Measurements from ENCODE around the gene OSBPL2. TPM values are rescaled to one million over a fixed set of nuclear protein-coding genes. Genes with fewer than 3 reads are reported as not detected.

OSBPL2 gene
- polyA plus RNA-seq, 6 donors from 2014 or later, result 15.8 to 29.5 (median 17.7) TPM

DNA sequence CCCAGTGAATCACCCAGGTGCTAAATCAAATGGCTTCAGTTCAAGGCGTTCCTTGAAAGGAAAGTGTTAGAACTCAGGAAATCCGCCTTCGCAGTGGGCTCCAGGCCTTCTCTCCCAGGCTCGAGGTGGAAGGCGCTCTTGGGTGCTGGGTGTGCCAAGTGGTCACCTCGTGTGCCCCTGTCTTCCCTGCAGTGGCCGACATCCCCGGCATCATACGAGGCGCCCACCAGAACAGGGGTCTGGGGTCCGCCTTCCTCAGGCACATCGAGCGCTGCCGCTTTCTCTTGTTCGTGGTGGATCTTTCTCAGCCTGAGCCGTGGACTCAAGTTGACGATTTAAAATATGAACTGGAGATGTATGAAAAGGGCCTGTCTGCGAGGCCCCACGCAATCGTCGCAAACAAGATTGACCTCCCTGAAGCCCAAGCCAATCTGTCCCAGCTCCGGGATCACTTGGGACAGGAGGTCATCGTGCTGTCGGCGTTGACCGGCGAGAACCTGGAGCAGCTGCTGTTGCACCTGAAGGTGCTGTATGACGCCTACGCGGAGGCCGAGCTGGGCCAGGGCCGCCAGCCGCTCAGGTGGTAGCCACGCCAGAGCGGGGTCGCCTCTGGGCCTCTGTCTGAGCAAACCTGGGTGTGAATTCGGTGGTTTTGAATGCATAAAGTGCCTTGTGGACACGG lies 37.7 kb upstream of the OSBPL2 start:
- H3K27me3 Mint-ChIP-seq, result no peaks in the 10 kb centered on the region
- H3K9me3 Mint-ChIP-seq, result no peaks in the 10 kb centered on the region
- H3K4me1 Mint-ChIP-seq, result peaks cover 18 to 33% (median 29%) of the 10 kb centered on the region in 3 donors
- ATAC-seq (ENCODE audit: low read depth in 2 of 2) (no peak), DNase-seq (no peak)
- H3K36me3 Mint-ChIP-seq, result peaks cover 4 to 11% of the 10 kb centered on the region in 2 donors
- peak overlapping the region in 2 of 8 donors; percentile 37 to 78 for H3K4me3 Mint-ChIP-seq
- H3K27ac Mint-ChIP-seq, result no peak overlapping the region

DNA sequence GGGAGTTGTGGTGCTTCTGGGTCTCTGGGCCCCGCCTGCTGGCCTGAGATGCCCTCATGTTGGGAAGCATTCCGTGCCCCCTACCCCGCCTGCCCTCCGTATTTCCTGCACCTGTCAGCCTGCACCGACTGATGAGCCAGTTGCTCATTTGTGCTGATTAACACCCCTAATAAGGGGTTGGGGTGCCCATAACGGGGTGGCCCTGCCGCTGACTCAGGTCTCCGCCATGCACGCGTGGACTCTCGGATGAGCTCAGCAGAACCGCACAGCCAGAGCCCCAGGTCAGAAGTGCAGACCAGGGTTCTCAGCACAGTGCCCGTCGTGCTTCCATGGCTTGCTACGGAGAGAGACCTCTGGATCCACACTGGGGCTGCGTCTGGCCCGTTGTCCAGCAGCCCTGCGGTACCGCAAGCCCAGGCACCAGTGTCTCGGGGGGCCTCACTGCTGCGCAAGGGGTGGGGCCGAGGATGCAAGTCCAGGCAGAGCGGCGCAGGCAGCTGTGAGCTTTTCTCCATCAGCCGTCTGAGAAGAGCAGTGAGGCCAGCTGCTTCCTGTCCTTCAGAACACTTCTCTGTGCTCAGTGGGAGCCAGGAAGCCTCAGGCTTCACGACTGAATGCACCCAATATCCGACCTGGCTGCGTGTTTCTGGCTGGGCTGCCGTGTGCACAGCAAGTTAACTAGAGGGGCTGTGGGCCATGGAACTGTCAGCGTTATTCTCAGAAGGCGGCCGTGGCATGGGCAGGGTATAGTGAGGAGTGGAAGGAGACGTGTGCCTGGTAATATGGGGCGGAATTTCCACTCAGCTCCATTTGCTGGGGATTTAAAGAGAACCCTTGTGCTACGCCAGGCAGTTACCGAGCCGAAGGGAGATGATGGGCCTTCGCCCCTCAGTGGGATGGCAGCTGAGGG lies 36.9 kb upstream of the OSBPL2 start:
- ATAC-seq (ENCODE audit: low read depth in 2 of 2) (peak; percentile 95 to 96), DNase-seq (peak; percentile 24)
- no peaks in the 10 kb centered on the region for H3K27me3 Mint-ChIP-seq
- H3K27ac Mint-ChIP-seq, result peak overlapping the region in 5 of 6 donors; percentile 55 to 82 (median 77)
- H3K4me3 Mint-ChIP-seq, result peak overlapping the region in 7 of 8 donors; percentile 64 to 88 (median 78)
- peaks cover 4 to 8% of the 10 kb centered on the region in 2 donors for H3K36me3 Mint-ChIP-seq
- no peaks in the 10 kb centered on the region for H3K9me3 Mint-ChIP-seq
- peaks cover 18 to 32% (median 26%) of the 10 kb centered on the region in 3 donors for H3K4me1 Mint-ChIP-seq

DNA sequence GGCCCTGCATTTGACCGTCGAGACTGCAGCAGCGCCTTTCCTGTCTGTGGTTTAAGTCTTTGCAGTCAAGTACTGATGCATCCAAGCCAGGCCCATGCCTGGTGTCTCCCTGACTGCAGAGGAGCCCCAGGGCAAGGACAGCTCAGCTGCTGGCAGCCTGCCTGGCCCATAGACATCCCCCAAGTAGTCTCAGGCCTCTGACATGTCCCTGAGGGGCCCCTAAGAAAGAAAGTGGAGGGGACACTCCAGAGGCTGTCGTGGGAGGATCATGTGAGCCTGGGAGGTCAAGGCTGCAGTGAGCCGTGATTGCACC lies 36.3 kb upstream of the OSBPL2 start:
- H3K4me1 Mint-ChIP-seq, result peaks cover 18 to 32% (median 26%) of the 10 kb centered on the region in 3 donors
- ATAC-seq (ENCODE audit: low read depth in 2 of 2), result no peak
- no peak for DNase-seq
- H3K27me3 Mint-ChIP-seq, result no peaks in the 10 kb centered on the region
- H3K36me3 Mint-ChIP-seq, result peaks cover 4 to 8% of the 10 kb centered on the region in 2 donors
- H3K27ac Mint-ChIP-seq, result peak overlapping the region in 1 of 6 donors; percentile 72
- peak overlapping the region in 5 of 8 donors; percentile 20 to 79 (median 69) for H3K4me3 Mint-ChIP-seq
- no peaks in the 10 kb centered on the region for H3K9me3 Mint-ChIP-seq

DNA sequence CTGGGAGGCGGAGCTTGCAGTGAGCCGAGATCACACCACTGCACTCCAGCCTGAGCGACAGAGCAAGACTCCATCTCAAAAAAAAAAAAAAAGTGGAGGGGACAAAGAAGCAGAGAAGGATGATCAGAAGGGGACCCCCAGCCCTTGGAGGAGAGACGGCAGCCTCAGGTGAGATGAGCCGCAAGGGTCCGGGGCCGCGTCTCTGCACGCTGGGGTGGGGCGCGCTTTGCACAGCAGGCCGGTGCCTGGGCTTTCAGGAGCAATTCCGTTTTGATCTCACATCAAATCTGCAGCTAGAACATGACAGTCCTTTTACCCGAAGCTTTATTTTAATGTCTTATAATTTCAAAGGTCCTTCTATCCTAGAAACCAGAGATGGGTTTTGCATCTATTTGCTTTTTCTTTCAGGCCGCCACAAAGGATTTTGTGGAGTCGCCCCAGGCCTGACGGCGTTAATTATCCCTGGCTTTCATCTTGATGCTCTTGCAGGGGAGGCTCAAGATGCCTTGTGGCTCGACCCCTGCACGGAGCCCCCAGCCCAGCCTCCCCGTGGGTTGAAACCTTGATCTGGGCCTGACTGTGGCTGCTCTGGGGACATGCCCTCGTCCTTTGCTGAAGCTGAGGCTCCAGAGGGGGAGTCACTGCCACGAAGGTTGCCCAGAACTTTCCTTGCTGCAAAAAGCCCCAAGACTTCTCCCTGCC lies 35.5 kb upstream of the OSBPL2 start:
- Mint-ChIP-seq H3K27ac (peak overlapping the region in 3 of 6 donors; percentile 16 to 87 (median 72)), H3K4me1 (peaks cover 18 to 32% (median 26%) of the 10 kb centered on the region in 3 donors), H3K4me3 (no peak overlapping the region), H3K36me3 (peaks cover 4 to 8% of the 10 kb centered on the region in 2 donors), H3K9me3 (no peaks in the 10 kb centered on the region), H3K27me3 (no peaks in the 10 kb centered on the region)
- ATAC-seq (ENCODE audit: low read depth in 2 of 2) (no peak), DNase-seq (no peak)

DNA sequence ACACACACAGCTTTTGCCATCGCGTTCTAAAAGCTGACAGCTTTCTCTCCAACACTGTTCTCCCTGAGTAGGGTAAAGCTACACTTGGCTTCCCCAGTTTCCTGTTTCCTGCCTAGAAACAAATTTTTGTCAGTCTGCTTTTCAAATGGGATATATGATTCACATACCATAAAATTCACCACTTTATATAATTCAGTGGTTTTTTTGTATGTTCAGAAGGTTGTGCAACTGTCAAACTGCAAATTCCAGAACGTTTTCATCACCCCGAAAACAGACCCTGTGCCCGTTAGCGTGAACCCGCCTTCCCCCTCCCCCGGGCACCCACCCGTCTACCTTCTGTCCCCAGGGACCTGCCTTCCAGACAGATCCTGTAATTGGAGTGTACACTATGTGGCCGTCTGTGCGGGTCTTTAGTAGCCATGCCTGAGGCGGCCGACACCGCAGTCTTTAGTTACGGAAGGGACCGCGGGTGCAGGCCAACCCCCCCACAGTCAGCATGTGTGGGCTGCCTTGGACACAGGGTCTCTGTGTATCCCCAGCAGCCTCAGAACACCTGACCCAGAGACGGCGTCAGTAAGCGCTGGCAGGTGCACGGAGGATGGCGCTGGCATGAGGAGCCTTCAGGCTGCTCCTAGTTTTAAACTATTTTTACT lies 34.8 kb upstream of the OSBPL2 start:
- Mint-ChIP-seq H3K4me3 (no peak overlapping the region), H3K4me1 (peaks cover 18 to 32% (median 26%) of the 10 kb centered on the region in 3 donors), H3K27ac (peak overlapping the region in 1 of 6 donors; percentile 76), H3K27me3 (no peaks in the 10 kb centered on the region), H3K36me3 (peaks cover 4 to 8% of the 10 kb centered on the region in 2 donors), H3K9me3 (no peaks in the 10 kb centered on the region)
- DNase-seq (no peak), ATAC-seq (ENCODE audit: low read depth in 2 of 2) (no peak)

DNA sequence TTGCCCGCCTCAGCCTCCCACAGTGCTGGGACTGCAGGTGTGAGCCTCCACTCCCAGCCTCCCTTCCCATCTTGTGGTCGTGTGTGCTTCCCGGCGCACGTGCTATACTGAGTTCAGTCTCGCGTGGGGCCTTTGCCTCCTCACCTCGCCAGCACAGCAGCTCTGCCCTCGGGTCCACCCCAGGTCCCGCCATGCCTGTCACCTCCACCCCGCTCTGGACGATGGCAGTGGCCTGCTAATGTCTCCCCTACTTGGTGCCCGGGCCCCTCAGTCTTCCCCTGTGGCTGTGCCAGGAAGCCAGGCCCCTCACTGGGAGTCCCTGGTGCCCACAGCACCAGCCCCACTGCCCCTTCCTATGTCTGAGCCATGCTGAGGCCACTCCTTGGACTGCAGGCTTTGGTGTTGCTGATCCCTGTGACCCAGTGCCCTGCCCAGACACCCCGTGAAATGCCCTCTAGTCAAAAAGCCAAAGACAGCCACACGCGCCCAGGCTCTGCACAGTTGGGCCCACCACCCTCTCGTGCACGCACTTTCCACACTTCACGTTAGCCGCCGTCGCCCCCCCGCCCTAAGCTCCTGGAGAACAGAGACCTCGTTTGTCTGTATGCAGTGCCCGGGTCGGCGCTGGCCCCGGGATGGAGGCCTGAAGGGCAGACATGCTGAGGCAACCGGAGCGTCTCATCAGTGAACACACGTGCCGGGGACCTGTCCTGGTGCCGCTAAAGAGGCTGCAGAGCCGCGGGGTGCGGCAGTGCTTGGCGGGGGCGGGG lies 32.5 kb upstream of the OSBPL2 start:
- H3K4me1 Mint-ChIP-seq, result peaks cover 18 to 26% (median 26%) of the 10 kb centered on the region in 3 donors
- no peak for ATAC-seq (ENCODE audit: low read depth in 2 of 2)
- H3K36me3 Mint-ChIP-seq, result no peaks in the 10 kb centered on the region
- no peak for DNase-seq
- H3K9me3 Mint-ChIP-seq, result no peaks in the 10 kb centered on the region
- H3K4me3 Mint-ChIP-seq, result no peak overlapping the region
- H3K27me3 Mint-ChIP-seq, result peaks cover 0 to 9% (median 0%) of the 10 kb centered on the region in 3 donors
- H3K27ac Mint-ChIP-seq, result peak overlapping the region in 1 of 6 donors; percentile 27

DNA sequence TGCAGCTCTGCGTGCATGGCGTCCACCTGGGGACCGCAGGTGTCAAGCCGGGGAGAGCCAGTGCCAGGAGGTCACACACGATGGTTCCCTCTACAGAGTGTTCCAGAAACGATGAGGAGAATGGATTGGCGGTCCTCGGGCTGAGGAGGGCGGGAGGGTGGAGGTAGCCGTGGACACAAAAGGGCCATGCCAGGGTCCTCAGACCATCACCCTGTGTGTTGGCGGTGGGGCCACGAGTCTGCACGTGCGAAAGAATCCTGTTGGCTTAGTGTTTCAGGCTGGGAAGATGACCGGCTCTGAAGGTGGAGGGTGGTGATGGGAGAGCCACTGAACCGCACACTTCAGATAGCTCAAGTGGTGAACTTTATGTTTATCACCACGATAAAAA lies 31.9 kb upstream of the OSBPL2 start:
- no peak for ATAC-seq (ENCODE audit: low read depth in 2 of 2)
- Mint-ChIP-seq H3K27me3 (peaks cover 0 to 14% (median 0%) of the 10 kb centered on the region in 3 donors), H3K4me3 (no peak overlapping the region), H3K9me3 (no peaks in the 10 kb centered on the region), H3K4me1 (peaks cover 15 to 21% (median 20%) of the 10 kb centered on the region in 3 donors), H3K27ac (no peak overlapping the region), H3K36me3 (no peaks in the 10 kb centered on the region)
- no peak for DNase-seq

DNA sequence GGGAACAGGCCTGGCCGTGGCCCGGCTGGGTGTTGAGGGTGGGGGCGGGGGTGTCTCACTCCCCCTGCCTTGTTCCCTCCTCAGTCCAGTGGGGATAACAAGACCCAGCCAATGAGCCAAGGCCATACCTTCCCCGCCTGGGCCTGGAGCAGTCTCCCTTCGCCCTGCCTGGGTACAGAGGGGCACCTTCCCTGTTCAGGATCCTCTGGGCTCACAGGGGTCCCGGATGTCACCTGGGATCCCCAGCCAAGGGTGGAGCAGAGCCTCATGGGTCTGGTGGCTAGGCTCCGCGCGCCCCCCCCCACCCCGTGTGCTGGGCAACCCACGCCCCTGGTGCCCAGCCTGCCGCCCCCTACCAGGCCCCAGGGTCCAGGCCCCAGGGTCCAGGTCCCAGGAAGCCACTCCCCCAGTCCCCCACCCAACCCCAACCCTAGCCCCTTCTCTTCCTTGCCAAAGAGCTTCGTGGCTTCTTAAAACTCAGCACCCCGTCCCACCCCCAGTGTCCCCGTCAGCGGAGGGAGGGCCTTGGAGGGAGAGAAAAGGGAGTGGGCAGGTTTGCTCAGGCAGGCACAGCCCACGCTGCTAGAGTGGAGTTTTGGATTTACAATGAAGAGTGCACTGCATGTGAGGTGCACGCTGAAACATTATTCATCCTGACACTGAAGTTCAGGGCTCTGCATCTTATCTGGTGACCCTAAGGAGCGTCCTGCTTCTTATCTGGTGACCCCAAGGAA lies 30.1 kb upstream of the OSBPL2 start:
- Mint-ChIP-seq H3K4me3 (no peak overlapping the region), H3K27me3 (peaks cover 0 to 24% (median 0%) of the 10 kb centered on the region in 3 donors), H3K9me3 (no peaks in the 10 kb centered on the region)

DNA sequence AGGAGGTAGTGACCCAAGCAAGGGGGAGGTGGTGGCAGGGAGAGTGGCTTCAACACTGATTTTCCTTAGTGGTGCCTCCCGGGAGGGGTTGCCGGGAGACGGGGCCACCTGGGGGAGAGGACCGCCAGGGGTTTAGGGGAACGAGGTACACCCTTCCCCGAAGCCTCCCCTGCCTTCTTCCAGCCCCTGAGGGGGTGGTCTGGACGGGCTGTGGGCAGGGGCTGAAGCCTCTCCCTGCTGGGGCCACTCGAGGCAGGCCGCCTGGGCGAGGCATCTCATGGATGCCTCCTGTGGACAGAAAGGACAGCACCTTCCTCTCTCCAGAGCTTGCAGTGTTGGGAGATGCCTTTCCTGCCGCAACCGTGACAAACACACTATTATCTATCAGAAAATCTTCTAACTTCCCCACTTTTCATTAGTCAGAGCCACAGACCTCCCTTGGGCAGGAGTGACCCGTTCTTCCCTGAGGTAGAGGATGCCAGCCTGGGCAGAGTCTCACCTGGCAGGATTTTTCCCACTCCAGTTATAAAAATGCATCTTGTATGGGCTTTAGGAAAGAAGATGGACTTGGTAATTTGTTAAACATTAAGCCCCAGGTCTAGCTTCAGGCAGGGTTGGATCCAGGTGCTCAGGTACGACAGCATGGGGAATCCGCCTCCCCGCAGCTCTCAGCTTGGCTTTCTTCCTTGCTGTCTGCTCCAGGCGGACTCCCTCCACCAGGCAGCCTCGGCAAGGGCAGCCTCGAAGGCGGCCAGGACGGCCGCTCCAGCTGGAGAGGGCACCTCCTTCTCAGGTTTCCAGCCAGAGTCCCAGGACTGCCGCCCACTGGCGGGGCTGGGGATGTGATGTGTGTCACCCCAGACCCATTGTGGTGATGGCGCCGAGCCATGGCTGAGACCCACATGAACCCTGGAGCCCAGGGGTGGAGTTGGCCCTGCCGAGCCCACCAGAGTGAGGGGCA lies 29.2 kb upstream of the OSBPL2 start:
- peaks cover 0 to 29% (median 0%) of the 10 kb centered on the region in 3 donors for H3K27me3 Mint-ChIP-seq
- no peak overlapping the region for H3K27ac Mint-ChIP-seq
- DNase-seq, result no peak
- ATAC-seq (ENCODE audit: low read depth in 2 of 2), result no peak
- H3K9me3 Mint-ChIP-seq, result no peaks in the 10 kb centered on the region
- no peaks in the 10 kb centered on the region for H3K4me1 Mint-ChIP-seq
- H3K4me3 Mint-ChIP-seq, result peak overlapping the region in 1 of 8 donors; percentile 57
- no peaks in the 10 kb centered on the region for H3K36me3 Mint-ChIP-seq

More for the DNA sequence above, 30.1 kb upstream of the OSBPL2 start:
- no peak for DNase-seq
- no peaks in the 10 kb centered on the region for H3K36me3 Mint-ChIP-seq
- H3K27ac Mint-ChIP-seq, result no peak overlapping the region
- peaks cover 5 to 6% (median 5%) of the 10 kb centered on the region in 3 donors for H3K4me1 Mint-ChIP-seq
- no peak for ATAC-seq (ENCODE audit: low read depth in 2 of 2)

DNA sequence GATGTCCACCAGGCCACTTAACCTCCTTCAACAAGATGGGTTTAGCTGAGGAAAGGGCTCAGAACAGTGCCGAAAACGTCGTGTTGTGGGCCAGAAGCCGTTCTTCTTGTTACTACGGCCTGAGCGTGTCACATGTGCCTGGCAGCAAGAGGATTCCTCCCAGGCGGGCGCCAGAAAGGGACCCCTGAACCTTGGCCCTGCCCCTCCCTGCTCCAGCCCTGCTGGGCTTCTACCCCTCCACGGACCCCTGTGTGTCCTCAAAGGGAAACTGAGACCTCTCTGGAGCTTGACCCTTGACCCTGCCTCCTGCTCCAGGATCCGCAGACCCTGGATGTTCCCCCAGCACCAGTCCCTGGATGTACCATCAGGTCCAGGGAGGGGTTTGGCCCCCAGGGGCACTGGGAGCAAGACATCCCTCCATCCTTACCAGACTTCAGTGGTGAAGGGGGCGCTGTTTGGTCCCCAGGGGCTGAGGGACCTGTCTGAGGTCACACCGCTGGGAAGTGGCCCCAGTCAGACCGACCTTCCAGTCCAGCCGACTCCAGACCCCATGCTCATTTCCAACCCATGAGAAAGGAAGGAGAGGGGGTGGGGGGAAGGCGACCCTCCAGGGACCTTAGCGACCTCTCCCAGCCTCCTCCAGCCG lies 28.3 kb upstream of the OSBPL2 start:
- Mint-ChIP-seq H3K4me3 (no peak overlapping the region), H3K27ac (no peak overlapping the region), H3K4me1 (no peaks in the 10 kb centered on the region), H3K36me3 (no peaks in the 10 kb centered on the region), H3K9me3 (no peaks in the 10 kb centered on the region), H3K27me3 (peaks cover 0 to 36% (median 6%) of the 10 kb centered on the region in 3 donors)
- DNase-seq (no peak), ATAC-seq (ENCODE audit: low read depth in 2 of 2) (no peak)

DNA sequence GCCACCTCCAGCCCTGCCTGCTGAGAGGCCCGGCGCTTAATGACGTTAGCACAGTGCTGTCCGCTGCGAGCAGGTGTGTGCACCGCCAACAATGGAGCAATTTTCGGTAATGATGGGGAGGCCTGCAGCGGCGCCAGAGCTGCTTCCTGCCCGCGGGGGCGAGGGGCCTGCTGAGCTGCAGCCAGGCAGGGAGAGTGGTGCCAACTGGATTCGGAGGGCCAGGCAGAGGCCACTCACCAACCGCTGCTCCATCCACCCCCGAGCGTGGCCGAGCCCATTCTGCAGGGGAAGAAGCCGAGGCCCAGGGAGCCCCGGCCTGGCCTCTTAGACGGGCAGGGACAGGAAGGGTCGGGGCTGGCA lies 27.8 kb upstream of the OSBPL2 start:
- Mint-ChIP-seq H3K4me3 (no peak overlapping the region), H3K27ac (no peak overlapping the region), H3K27me3 (peaks cover 0 to 41% (median 12%) of the 10 kb centered on the region in 3 donors), H3K4me1 (no peaks in the 10 kb centered on the region), H3K36me3 (no peaks in the 10 kb centered on the region), H3K9me3 (no peaks in the 10 kb centered on the region)
- DNase-seq, result no peak
- ATAC-seq (ENCODE audit: low read depth in 2 of 2), result no peak

All from naive B cell (primary cell).